DND-41 (cell line): ENCODE data around the gene TMEM89.
A peak's percentile ranks its signal among the peaks of the same experiment; 100 is the strongest.

Experiments
- ATAC-seq: fragments of 200-7000 bp; cut with Tn5 transposase; 3 replicates; pipeline ENCODE4 v1.9.1; 2021; ENCODE audit warnings: low read depth; ENCODE audit not compliant: insufficient read depth
- DNase-seq: peaks from one replicate; pipeline ENCODE4 v3.0.0-alpha.2; 2020
- H2AFZ ChIP-seq: 2 replicates; pipeline ENCODE4 v1.6.0; 2012; ENCODE audit warnings: low read depth, low read length
- H3K27ac ChIP-seq: 2 replicates; pipeline ENCODE4 v1.5.1; 2012; ENCODE audit warnings: low read length, inconsistent platforms
- H3K27me3 ChIP-seq: fragments of 200-600 bp; sonication (generic); 2 replicates; pipeline ENCODE4 v1.6.0; 2012; ENCODE audit warnings: low read length, mild to moderate bottlenecking, inconsistent platforms; ENCODE audit not compliant: insufficient read depth, poor library complexity
- H3K36me3 ChIP-seq: 2 replicates; pipeline ENCODE4 v1.5.1; 2012; ENCODE audit warnings: low read length, inconsistent platforms; ENCODE audit not compliant: insufficient read depth
- H3K4me1 ChIP-seq: 2 replicates; pipeline ENCODE4 v1.5.1; 2012; ENCODE audit warnings: mild to moderate bottlenecking, low read length; ENCODE audit not compliant: insufficient read depth
- H3K4me2 ChIP-seq: 2 replicates; pipeline ENCODE4 v1.6.0; 2012; ENCODE audit warnings: mild to moderate bottlenecking, moderate library complexity, low read length, inconsistent platforms; ENCODE audit not compliant: insufficient read depth
- H3K4me3 ChIP-seq, 2 experiments: fragments of 200-600 bp in 1 of 2; shearing (Covaris generic) in 1 of 2; 2 replicates each; pipeline ENCODE4 v1.5.1; 2012 to 2016; ENCODE audit warnings: inconsistent platforms in 2 of 2, low read length in 2 of 2, mild to moderate bottlenecking in 2 of 2, low read depth in 1 of 2, moderate library complexity in 1 of 2
- H3K79me2 ChIP-seq: 2 replicates; pipeline ENCODE4 v1.6.0; 2012; ENCODE audit warnings: low read length, inconsistent platforms; ENCODE audit not compliant: insufficient read depth
- H3K9ac ChIP-seq: 2 replicates; pipeline ENCODE4 v1.6.0; 2012; ENCODE audit warnings: low read depth, mild to moderate bottlenecking, inconsistent platforms, low read length, moderate library complexity
- H3K9me3 ChIP-seq: 2 replicates; pipeline ENCODE4 v1.5.1; 2012; ENCODE audit warnings: low read length, moderate library complexity, mild to moderate bottlenecking, inconsistent platforms; ENCODE audit not compliant: insufficient read depth, severe bottlenecking
- H4K20me1 ChIP-seq: 2 replicates; pipeline ENCODE4 v1.6.0; 2012; ENCODE audit warnings: low read length; ENCODE audit not compliant: insufficient read depth
- CTCF ChIP-seq: IDR thresholded peaks from 2 replicates; pipeline ENCODE4 v1.5.1; 2012; ENCODE audit warnings: borderline replicate concordance, low read length, moderate library complexity, mild to moderate bottlenecking; ENCODE audit not compliant: poor library complexity, severe bottlenecking; ENCODE audit errors: extremely low read depth
- EZH2 ChIP-seq: IDR thresholded peaks from 3 replicates; pipeline ENCODE4 v1.6.1; 2012; ENCODE audit warnings: borderline replicate concordance, low read depth, mild to moderate bottlenecking, moderate library complexity, low read length, inconsistent platforms; ENCODE audit not compliant: severe bottlenecking

Gene TMEM89

GRCh38 chr3:48609088-48610005 is 12.2 kb downstream of the TMEM89 start, which contains the start of gene UQCRC1:
TSS of gene UQCRC1 (minus strand) at chr3:48609646. CDS start at chr3:48609620, 26 bp downstream.
- H2AFZ ChIP-seq = peak within 1 kb of the TSS; percentile 99
- peaks cover 29% of the 10 kb centered on the region for H3K4me1 ChIP-seq
- peak within 1 kb of the TSS; percentile 94 for H3K27ac ChIP-seq
- H3K27me3 ChIP-seq = no peaks in the 10 kb centered on the region
- DNase-seq (peak; percentile 92), ATAC-seq (peak; percentile 99)
- no peaks in the 10 kb centered on the region for H3K9me3 ChIP-seq
- peaks cover 2% of the 10 kb centered on the region; the same call in 1 of the 2 replicates for H4K20me1 ChIP-seq
- H3K79me2 ChIP-seq = peaks cover 37% of the 10 kb centered on the region
- TF ChIP-seq EZH2 (no peak), CTCF (peak; percentile 79)
- peak within 1 kb of the TSS; percentile 88 for H3K9ac ChIP-seq
- H3K4me3 ChIP-seq = peak within 1 kb of the TSS; percentile 78 to 97
- H3K4me2 ChIP-seq = peak within 1 kb of the TSS; percentile 98
- H3K36me3 ChIP-seq = peaks cover 35% of the 10 kb centered on the region

GRCh38 chr3:48607519-48607918 is 14.1 kb downstream of the TMEM89 start:
- Histone ChIP-seq H3K9ac (no peak overlapping the region), H4K20me1 (peaks cover 10% of the 10 kb centered on the region), H3K9me3 (no peaks in the 10 kb centered on the region), H3K4me1 (peaks cover 29% of the 10 kb centered on the region), H3K4me2 (peak overlapping the region; percentile 98; the same call in 1 of the 2 replicates), H3K79me2 (peaks cover 37% of the 10 kb centered on the region), H2AFZ (no peak overlapping the region), H3K27me3 (no peaks in the 10 kb centered on the region), H3K4me3 (no peak overlapping the region), H3K36me3 (peaks cover 53% of the 10 kb centered on the region), H3K27ac (no peak overlapping the region)
- TF ChIP-seq CTCF (no peak), EZH2 (no peak)
- DNase-seq (no peak), ATAC-seq (no peak)

- peaks cover 86% of the 10 kb centered on the region for H3K36me3 ChIP-seq
- ATAC-seq = no peak
These were observed 20.0 kb downstream of the TMEM89 start for GRCh38 chr3:48601622-48601994.

More at GRCh38 chr3:48601622-48601994, 20.0 kb downstream of the TMEM89 start:
- Histone ChIP-seq H3K4me1 (no peaks in the 10 kb centered on the region), H3K27ac (no peak overlapping the region), H3K79me2 (no peaks in the 10 kb centered on the region), H3K4me3 (no peak overlapping the region), H2AFZ (no peak overlapping the region), H3K4me2 (no peak overlapping the region), H3K9me3 (no peaks in the 10 kb centered on the region), H3K27me3 (no peaks in the 10 kb centered on the region), H4K20me1 (peaks cover 26% of the 10 kb centered on the region), H3K9ac (no peak overlapping the region)
- no peak for TF ChIP-seq CTCF
- TF ChIP-seq EZH2 = no peak
- DNase-seq = no peak
